Anterior cingulate cortex (tissue), 58 donors: Measurements from ENCODE around the gene PDLIM1.
"Not testable (repeated sequence)": the region's sequence is repeated elsewhere in the genome, so short reads cannot be mapped to it uniquely, and the experiment has no call there.

Experiments used
- DNase-seq, 58 donors: peaks; one replicate each; lab custom pipeline; 2025; lab: John Stamatoyannopoulos, UW

The PDLIM1 gene

GRCh38 chr10:95245425-95246055, 45.3 kb downstream of the PDLIM1 start:
- DNase-seq = no peak

- no peak for DNase-seq
Observed at GRCh38 chr10:95244152-95244551, 46.7 kb downstream of the PDLIM1 start.

- no peak for DNase-seq
Observed at GRCh38 chr10:95243318-95243617, 47.5 kb downstream of the PDLIM1 start.

- DNase-seq = peak in 28 of 58 donors; percentile 3 to 57 (median 20)
Observed at GRCh38 chr10:95242581-95243317, 48.1 kb downstream of the PDLIM1 start.

GRCh38 chr10:95241533-95241932, 49.3 kb downstream of the PDLIM1 start:
- DNase-seq = no peak

DNA sequence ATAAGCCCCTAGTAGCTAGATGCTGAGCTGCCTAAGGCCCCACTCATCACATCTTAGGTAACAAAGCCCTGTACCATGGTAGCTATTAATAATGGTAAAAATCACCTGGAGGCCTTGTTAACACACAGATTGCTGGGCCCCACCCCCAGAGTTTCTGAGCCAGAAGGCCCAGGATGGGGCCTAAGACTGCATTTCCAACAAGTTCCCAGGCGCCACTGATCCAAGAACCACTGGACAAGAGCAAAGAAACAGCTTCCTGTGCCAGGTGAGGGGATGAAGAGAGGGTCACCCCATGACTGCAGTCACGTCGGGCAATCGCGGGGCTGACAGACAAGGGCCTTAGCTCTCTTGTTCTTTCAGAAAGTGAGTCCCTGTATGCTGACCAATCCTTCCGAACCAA, 50.0 kb downstream of the PDLIM1 start:
- no peak for DNase-seq

GRCh38 chr10:95240096-95240495, 50.7 kb downstream of the PDLIM1 start:
- not testable (repeated sequence) for DNase-seq

GRCh38 chr10:95237376-95238170, 53.2 kb downstream of the PDLIM1 start:
- DNase-seq = no peak

- no peak for DNase-seq
Observed at GRCh38 chr10:95236068-95236903, 54.5 kb downstream of the PDLIM1 start.

- DNase-seq = no peak
Observed at GRCh38 chr10:95235676-95236067, 55.1 kb downstream of the PDLIM1 start.

DNA sequence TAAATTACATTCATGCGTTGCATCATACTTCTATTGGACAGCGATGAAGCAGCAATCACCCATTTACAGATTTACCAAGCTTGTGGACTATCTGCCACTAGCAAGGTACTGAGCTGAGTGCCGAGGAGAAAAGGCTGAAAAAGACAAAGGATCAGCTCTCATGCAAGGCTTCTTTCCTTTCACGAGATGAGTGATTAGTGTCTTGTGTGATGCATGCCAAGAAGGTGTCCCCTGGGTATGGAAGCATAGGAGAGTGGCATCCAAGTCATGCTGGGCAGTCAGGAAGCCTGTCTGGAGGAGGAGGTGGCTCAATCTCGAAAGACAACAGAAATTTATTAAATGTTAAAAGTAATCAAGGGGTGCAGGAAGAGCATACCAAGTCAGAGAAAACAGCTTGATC, 55.9 kb downstream of the PDLIM1 start:
- DNase-seq = no peak

DNA sequence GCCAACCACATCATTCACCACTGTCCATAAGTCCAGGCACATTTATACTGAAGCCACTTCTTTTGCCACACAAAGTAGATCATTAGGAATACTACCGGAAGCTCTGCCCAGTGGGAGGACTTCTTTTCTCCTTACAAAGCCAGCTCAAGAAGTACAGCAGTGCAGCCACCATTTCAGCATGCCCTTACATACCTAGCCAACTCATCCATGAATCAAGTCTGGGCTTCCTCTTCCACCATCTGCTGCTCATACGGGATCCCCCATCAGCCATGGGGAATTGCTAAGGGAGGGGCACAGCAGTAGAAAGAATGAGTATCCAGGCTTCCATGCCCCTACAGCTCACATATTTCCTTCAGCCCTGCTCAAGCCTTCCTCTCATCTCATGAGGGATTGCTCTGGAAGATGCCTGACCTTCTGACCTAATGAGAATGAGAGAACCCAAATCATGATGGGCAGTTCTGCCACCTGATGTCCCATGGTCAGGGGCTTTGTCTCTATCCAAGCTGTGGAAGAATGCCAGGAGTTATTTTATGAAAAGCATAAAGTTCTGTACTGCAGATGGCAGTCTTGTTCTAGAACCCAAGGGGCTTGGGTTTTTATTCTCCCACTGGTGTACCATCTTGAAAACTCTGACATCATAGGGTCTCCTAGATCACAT, 57.3 kb downstream of the PDLIM1 start:
- DNase-seq = no peak

DNA sequence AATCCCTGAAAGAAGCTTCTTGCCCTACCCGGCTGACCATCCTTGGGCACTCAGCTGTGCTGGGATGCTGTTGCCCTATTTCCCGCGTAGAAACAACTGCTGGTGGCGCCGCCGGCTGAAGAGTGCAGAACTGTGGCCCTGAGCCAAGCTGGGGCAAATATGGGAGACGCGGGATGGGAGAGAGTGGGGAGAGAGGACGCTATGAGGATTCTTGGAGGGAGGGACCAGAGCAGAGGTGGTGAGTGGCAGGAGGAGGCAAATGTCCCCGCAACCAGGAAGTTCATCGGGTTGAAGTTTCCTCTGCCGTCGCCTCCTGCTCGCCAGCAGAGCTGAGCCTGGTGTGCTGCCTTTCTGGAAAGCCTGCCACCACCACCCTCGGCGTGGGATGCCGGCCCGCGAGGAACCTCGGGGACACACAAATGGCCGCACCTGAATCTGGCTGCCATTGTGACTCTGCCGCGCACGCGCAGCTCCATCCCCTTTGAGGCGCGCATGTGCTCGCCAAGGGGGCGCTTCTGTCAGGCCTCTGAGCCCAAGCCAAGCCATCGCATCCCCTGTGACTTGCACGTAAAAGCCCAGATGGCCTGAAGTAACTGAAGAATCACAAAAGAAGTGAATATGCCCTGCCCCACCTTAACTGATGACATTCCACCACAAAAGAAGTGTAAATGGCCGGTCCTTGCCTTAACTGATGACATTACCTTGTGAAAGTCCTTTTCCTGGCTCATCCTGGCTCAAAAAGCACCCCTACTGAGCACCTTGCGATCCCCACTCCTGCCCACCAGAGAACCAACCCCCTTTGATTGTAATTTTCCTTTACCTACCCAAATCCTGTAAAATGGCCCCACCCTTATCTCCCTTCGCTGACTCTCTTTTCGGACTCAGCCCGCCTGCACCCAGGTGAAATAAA, 59.9 kb downstream of the PDLIM1 start:
- peak in 35 of 58 donors; percentile 4 to 60 (median 24) for DNase-seq

GRCh38 chr10:95229724-95230627, 60.8 kb downstream of the PDLIM1 start:
- no peak for DNase-seq

GRCh38 chr10:95228934-95229723, 61.7 kb downstream of the PDLIM1 start:
- DNase-seq = not testable (repeated sequence)

DNA sequence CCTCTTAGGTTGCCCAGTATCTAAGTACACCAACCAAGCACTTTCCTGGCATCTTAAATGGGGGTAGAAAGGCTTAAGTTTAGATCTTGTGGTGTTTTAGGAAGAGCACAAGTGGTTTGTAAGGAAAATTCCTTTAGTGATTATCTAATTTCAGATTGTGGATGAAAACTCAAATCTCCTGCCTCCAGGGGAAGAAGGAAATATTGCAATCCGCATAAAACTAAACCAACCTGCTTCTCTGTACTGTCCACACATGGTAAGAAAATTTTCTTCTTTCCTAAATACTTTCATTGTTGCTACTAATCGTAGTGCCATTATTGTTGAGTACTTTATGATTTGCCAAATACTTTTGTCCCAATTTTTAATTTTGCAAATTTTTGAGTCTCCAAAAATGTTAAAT, 65.7 kb downstream of the PDLIM1 start:
- no peak for DNase-seq

GRCh38 chr10:95221124-95221523, 69.7 kb downstream of the PDLIM1 start:
- no peak for DNase-seq
